Breast epithelium (tissue), 4 donors: Measurements from ENCODE around the gene CDH4. TPM values are rescaled to one million over a fixed set of nuclear protein-coding genes. Genes with fewer than 3 reads are reported as not detected.

Source experiments
- DNase-seq, 2 donors: peaks; one replicate each; pipeline ENCODE4 v3.0.0-alpha.2; 2019; ENCODE audit warnings: low spot score in 2 of 2
- H3K27ac ChIP-seq, 2 donors: fragments of 200-600 bp; sonication (generic) in 1 of 2; one replicate each; pipeline ENCODE4 v1.5.1; 2016 to 2019; ENCODE audit warnings: mild to moderate bottlenecking in 1 of 2
- H3K27me3 ChIP-seq, 2 donors: fragments of 200-600 bp; sonication (generic) in 1 of 2; one replicate each; pipeline versions ENCODE4 v1.5.1 to v1.6.0; 2017 to 2019; ENCODE audit warnings: control low read depth in 1 of 2, mild to moderate bottlenecking in 1 of 2
- H3K36me3 ChIP-seq: fragments of 200-600 bp; one replicate; pipeline ENCODE4 v1.5.1; 2019
- H3K4me1 ChIP-seq, 2 donors: fragments of 200-600 bp; sonication (generic); one replicate each; pipeline ENCODE4 v1.5.1; 2016 to 2019; ENCODE audit warnings: control low read depth in 1 of 2
- H3K4me3 ChIP-seq, 3 donors: fragments of 200-600 bp; sonication (generic); 1 replicate in 2 of 3; 2 replicates in 1 of 3; pipeline ENCODE4 v1.5.1; 2016 to 2019; ENCODE audit warnings: mild to moderate bottlenecking in 3 of 3, moderate library complexity in 2 of 3
- H3K9me3 ChIP-seq, 2 donors: fragments of 200-600 bp; sonication (generic) in 1 of 2; one replicate each; pipeline ENCODE4 v1.5.1; 2016 to 2019; ENCODE audit warnings: control low read depth in 1 of 2
- POLR2A ChIP-seq: fragments of 450-650 bp; IDR thresholded peaks from one replicate; pipeline ENCODE4 v1.6.1; 2016; ENCODE audit warnings: antibody characterized with exemption, mild to moderate bottlenecking, moderate library complexity
- POLR2AphosphoS5 ChIP-seq, 3 donors: sonication (generic); formaldehyde crosslinking; IDR thresholded peaks; one replicate each; pipeline ENCODE4 v1.6.1; 2017; ENCODE audit warnings: antibody characterized with exemption in 3 of 3
- intact Hi-C: fragments of 100-400 bp; cut with DNase I; formaldehyde crosslinking; loops from one replicate; pipeline ENCODE4 v1.15.1; 2023; ENCODE audit warnings: low total_unique reads
- total RNA-seq, 3 donors: library from RNA; depleted of rRNA; stranded (reverse); fragments of >200 nt; gene quantifications; one replicate each; pipeline ENCODE4 v1.1.0, GENCODE V29; 2016
- TF ChIP-seq, protein P1 (sequence below), 3 donors: fragments of 450-650 bp; IDR thresholded peaks; one replicate each; pipeline ENCODE4 v1.5.1; 2016 to 2017; ENCODE audit warnings: antibody characterized with exemption in 3 of 3, mild to moderate bottlenecking in 3 of 3, moderate library complexity in 3 of 3

The CDH4 gene
- total RNA-seq, 3 donors from 2014 or later, result under 0.01 TPM; not detected in 2

- peaks cover 0 to 17% of the 10 kb centered on the region in 2 donors for H3K27me3 ChIP-seq
- H3K27ac ChIP-seq, result no peak overlapping the region
- intact Hi-C loops, result loop anchor here (5.0 kb wide), 1 partner anchor 198 kb away; no protein-coding TSS in a partner anchor
- H3K4me3 ChIP-seq, result no peak overlapping the region
- H3K4me1 ChIP-seq, result no peaks in the 10 kb centered on the region
- no peaks in the 10 kb centered on the region for H3K36me3 ChIP-seq
- peaks cover 0 to 9% of the 10 kb centered on the region in 2 donors for H3K9me3 ChIP-seq
- DNase-seq, result no peak
- TF ChIP-seq POLR2AphosphoS5 (IDR thresholded peaks at IDR 0.05) (no peak), POLR2A (no peak)
- TF ChIP-seq, protein P1, sequence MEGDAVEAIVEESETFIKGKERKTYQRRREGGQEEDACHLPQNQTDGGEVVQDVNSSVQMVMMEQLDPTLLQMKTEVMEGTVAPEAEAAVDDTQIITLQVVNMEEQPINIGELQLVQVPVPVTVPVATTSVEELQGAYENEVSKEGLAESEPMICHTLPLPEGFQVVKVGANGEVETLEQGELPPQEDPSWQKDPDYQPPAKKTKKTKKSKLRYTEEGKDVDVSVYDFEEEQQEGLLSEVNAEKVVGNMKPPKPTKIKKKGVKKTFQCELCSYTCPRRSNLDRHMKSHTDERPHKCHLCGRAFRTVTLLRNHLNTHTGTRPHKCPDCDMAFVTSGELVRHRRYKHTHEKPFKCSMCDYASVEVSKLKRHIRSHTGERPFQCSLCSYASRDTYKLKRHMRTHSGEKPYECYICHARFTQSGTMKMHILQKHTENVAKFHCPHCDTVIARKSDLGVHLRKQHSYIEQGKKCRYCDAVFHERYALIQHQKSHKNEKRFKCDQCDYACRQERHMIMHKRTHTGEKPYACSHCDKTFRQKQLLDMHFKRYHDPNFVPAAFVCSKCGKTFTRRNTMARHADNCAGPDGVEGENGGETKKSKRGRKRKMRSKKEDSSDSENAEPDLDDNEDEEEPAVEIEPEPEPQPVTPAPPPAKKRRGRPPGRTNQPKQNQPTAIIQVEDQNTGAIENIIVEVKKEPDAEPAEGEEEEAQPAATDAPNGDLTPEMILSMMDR (IDR thresholded peaks at IDR 0.05), result no peak
Observed at GRCh38 chr20:61890210-61890609, 638.1 kb downstream of the CDH4 start.

- H3K27ac ChIP-seq, result no peak overlapping the region
- no peak for TF ChIP-seq POLR2AphosphoS5 (IDR thresholded peaks at IDR 0.05)
- TF ChIP-seq POLR2A, result no peak
- TF ChIP-seq, protein P1 (IDR thresholded peaks at IDR 0.05), result no peak
- H3K36me3 ChIP-seq, result no peaks in the 10 kb centered on the region
- no peaks in the 10 kb centered on the region for H3K4me1 ChIP-seq
- peaks cover 0 to 18% of the 10 kb centered on the region in 2 donors for H3K27me3 ChIP-seq
- DNase-seq, result no peak
- peaks cover 0 to 9% of the 10 kb centered on the region in 2 donors for H3K9me3 ChIP-seq
- H3K4me3 ChIP-seq, result no peak overlapping the region
- intact Hi-C loops, result loop anchor here (5.0 kb wide), 1 partner anchor 199 kb away; no protein-coding TSS in a partner anchor
Observed at GRCh38 chr20:61891476-61891875, 639.4 kb downstream of the CDH4 start.

DNA sequence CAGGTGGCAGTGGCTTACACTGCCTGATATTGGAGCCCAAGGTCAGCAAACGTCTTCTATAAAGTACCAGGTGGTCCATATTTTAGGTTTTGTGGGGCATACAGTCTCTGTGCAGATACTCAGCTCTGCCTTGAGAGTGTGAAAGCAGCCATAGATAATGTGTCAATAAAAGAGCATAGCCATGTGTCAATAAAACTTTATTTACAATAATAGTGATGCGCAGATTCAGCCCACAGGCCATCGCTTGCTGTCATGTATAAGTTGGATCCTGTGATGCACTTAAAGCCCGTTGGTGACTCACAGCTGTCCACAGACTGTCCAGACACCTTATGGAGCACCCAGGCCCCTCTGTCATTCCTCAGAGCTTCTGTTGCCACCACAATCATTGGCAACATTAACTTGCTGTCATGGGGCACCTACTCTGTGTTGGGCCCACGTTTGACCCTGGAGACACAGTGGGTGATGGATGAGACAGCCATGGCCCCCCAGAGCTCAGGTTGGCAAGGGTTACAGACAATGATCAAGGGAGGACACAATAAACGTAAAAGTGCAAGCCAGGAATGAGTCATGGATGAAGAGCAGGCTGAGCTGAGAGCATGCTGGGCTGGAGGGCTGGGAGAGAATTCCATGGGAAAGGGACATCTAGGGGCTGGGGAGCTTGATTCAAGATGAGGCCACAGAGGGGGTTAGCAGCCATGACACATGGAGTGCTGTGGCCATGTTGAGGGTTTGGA is 640.0 kb downstream of the CDH4 start:
- DNase-seq, result no peak
- H3K4me1 ChIP-seq, result no peaks in the 10 kb centered on the region
- H3K9me3 ChIP-seq, result peaks cover 0 to 9% of the 10 kb centered on the region in 2 donors
- peaks cover 0 to 18% of the 10 kb centered on the region in 2 donors for H3K27me3 ChIP-seq
- no peak overlapping the region for H3K27ac ChIP-seq
- H3K4me3 ChIP-seq, result no peak overlapping the region
- no peaks in the 10 kb centered on the region for H3K36me3 ChIP-seq
- TF ChIP-seq, protein P1 (IDR thresholded peaks at IDR 0.05), result no peak
- no peak for TF ChIP-seq POLR2AphosphoS5 (IDR thresholded peaks at IDR 0.05)
- no peak for TF ChIP-seq POLR2A
- intact Hi-C loops, result loop anchor here (5.0 kb wide), 1 partner anchor 200 kb away; no protein-coding TSS in a partner anchor

GRCh38 chr20:61895016-61895415 is 643.0 kb downstream of the CDH4 start:
- H3K4me1 ChIP-seq, result no peaks in the 10 kb centered on the region
- no peak overlapping the region for H3K27ac ChIP-seq
- no peak overlapping the region for H3K4me3 ChIP-seq
- TF ChIP-seq POLR2AphosphoS5 (IDR thresholded peaks at IDR 0.05), result no peak
- TF ChIP-seq, protein P1 (IDR thresholded peaks at IDR 0.05), result no peak
- no peak for TF ChIP-seq POLR2A
- H3K9me3 ChIP-seq, result peaks cover 0 to 9% of the 10 kb centered on the region in 2 donors
- no peak for DNase-seq
- no peaks in the 10 kb centered on the region for H3K36me3 ChIP-seq
- intact Hi-C loops, result no loop called here
- H3K27me3 ChIP-seq, result peaks cover 0 to 27% of the 10 kb centered on the region in 2 donors

GRCh38 chr20:61895686-61896057 is 643.6 kb downstream of the CDH4 start:
- no peak for DNase-seq
- H3K36me3 ChIP-seq, result no peaks in the 10 kb centered on the region
- H3K27me3 ChIP-seq, result peaks cover 0 to 32% of the 10 kb centered on the region in 2 donors
- H3K27ac ChIP-seq, result no peak overlapping the region
- peaks cover 0 to 9% of the 10 kb centered on the region in 2 donors for H3K9me3 ChIP-seq
- no peaks in the 10 kb centered on the region for H3K4me1 ChIP-seq
- no peak overlapping the region for H3K4me3 ChIP-seq
- TF ChIP-seq POLR2AphosphoS5 (IDR thresholded peaks at IDR 0.05), result no peak
- TF ChIP-seq POLR2A, result no peak
- TF ChIP-seq, protein P1 (IDR thresholded peaks at IDR 0.05), result no peak
- intact Hi-C loops, result no loop called here
